Common myeloid progenitor, CD34-positive (primary cell): Measurements from ENCODE around the gene BEND7.
"Not testable (repeated sequence)": the region's sequence is repeated elsewhere in the genome, so short reads cannot be mapped to it uniquely, and the experiment has no call there.

Experiments
- CTCF ChIA-PET: fragments of 350-600 bp; sonication (Branson Sonifier 250); formaldehyde crosslinking; loops from one replicate; lab custom pipeline; 2021; ENCODE audit warnings: antibody characterized with exemption; lab: Charles Lee
- POLR2A ChIA-PET: fragments of 350-600 bp; sonication (Branson Sonifier 250); formaldehyde crosslinking; loops from one replicate; lab custom pipeline; 2021; ENCODE audit warnings: antibody characterized with exemption; lab: Charles Lee
- DNase-seq, 3 donors: peaks; one replicate each; pipeline versions ENCODE4 v3.0.0 to v3.0.0-alpha.2; 2013
- H3K27ac ChIP-seq, 2 experiments: 1 replicate in 1 of 2; 2 replicates in 1 of 2; pipeline ENCODE4 v1.7.0; 2013; ENCODE audit warnings: inconsistent platforms in 2 of 2, low read length in 2 of 2, mild to moderate bottlenecking in 2 of 2, low read depth in 1 of 2, moderate library complexity in 1 of 2; ENCODE audit not compliant: severe bottlenecking in 2 of 2, insufficient read depth in 1 of 2, poor library complexity in 1 of 2
- H3K27me3 ChIP-seq, 5 experiments: replicated peaks in 2 of 5; 1 replicate in 3 of 5; 2 replicates in 2 of 5; pipeline versions ENCODE4 v1.6.1 to v1.7.0; 2013; ENCODE audit warnings: low read length in 4 of 5, mild to moderate bottlenecking in 2 of 5, moderate library complexity in 2 of 5, inconsistent platforms in 1 of 5; ENCODE audit not compliant: insufficient read depth in 5 of 5, control insufficient read depth in 4 of 5
- H3K36me3 ChIP-seq, 4 experiments: 1 replicate in 2 of 4; 2 replicates in 2 of 4; pipeline versions ENCODE4 v1.6.1 to v1.7.0; 2013; ENCODE audit warnings: low read length in 3 of 4, control low read depth in 1 of 4, mild to moderate bottlenecking in 1 of 4; ENCODE audit not compliant: control insufficient read depth in 4 of 4, insufficient read depth in 4 of 4
- H3K4me1 ChIP-seq, 4 experiments: 1 replicate in 3 of 4; 2 replicates in 1 of 4; pipeline versions ENCODE4 v1.6.1 to v1.7.1; 2013; ENCODE audit warnings: low read length in 3 of 4, mild to moderate bottlenecking in 3 of 4, control low read depth in 1 of 4, inconsistent platforms in 1 of 4, moderate library complexity in 1 of 4; ENCODE audit not compliant: control insufficient read depth in 4 of 4, insufficient read depth in 4 of 4; ENCODE audit errors: control extremely low read depth in 1 of 4
- H3K4me3 ChIP-seq, 7 experiments: 1 replicate in 4 of 7; 2 replicates in 3 of 7; pipeline versions ENCODE4 v1.5.1 to v1.7.0; 2013; ENCODE audit warnings: mild to moderate bottlenecking in 7 of 7, low read length in 6 of 7, moderate library complexity in 6 of 7, inconsistent platforms in 2 of 7, low read depth in 2 of 7, control low read depth in 1 of 7; ENCODE audit not compliant: insufficient read depth in 4 of 7, control insufficient read depth in 1 of 7; ENCODE audit errors: extremely low read depth in 1 of 7
- H3K9me3 ChIP-seq, 5 experiments: 1 replicate in 4 of 5; 2 replicates in 1 of 5; pipeline versions ENCODE4 v1.6.1 to v1.7.1; 2013; ENCODE audit warnings: low read length in 4 of 5, mild to moderate bottlenecking in 2 of 5, inconsistent platforms in 1 of 5, low read depth in 1 of 5, moderate library complexity in 1 of 5; ENCODE audit not compliant: control insufficient read depth in 4 of 5, insufficient read depth in 2 of 5; ENCODE audit errors: control extremely low read depth in 1 of 5
- WGBS: methylation state at CpG from one replicate; pipeline ENCODE4 v1.1.5; 2013; ENCODE audit not compliant: insufficient coverage; 5-methylcytosine and 5-hydroxymethylcytosine counted together

BEND7 gene

GRCh38 chr10:13560597-13560996, 31.8 kb upstream of the BEND7 start:
- peaks cover 0 to 2% (median 0%) of the 10 kb centered on the region in 5 experiments for H3K9me3 ChIP-seq
- ChIA-PET CTCF (interaction anchor here (0.6 to 1.1 kb wide), 3 partner anchors 16 to 43 kb away, joined by 3 read pairs; no protein-coding TSS in a partner anchor), POLR2A (no interaction called here)
- no peaks in the 10 kb centered on the region for H3K27me3 ChIP-seq
- H3K4me1 ChIP-seq = peaks cover 7 to 10% (median 9%) of the 10 kb centered on the region in 4 experiments
- H3K4me3 ChIP-seq = no peak overlapping the region
- H3K36me3 ChIP-seq = no peaks in the 10 kb centered on the region
- DNase-seq = no peak
- H3K27ac ChIP-seq = no peak overlapping the region

GRCh38 chr10:13559124-13559700, 30.4 kb upstream of the BEND7 start:
- CTCF ChIA-PET = interaction anchor here (0.7 kb wide), 1 partner anchor 28 kb away, joined by 3 read pairs; the partner anchor contains the start of gene PRPF18
- DNase-seq = no peak
- POLR2A ChIA-PET = no interaction called here
- no CpG with 5 or more reads among the region's 2 CpGs for WGBS
- Histone ChIP-seq H3K36me3 (no peaks in the 10 kb centered on the region), H3K27me3 (no peaks in the 10 kb centered on the region), H3K27ac (no peak overlapping the region), H3K4me1 (peaks cover 7 to 10% (median 9%) of the 10 kb centered on the region in 4 experiments), H3K9me3 (peaks cover 0 to 2% (median 0%) of the 10 kb centered on the region in 5 experiments), H3K4me3 (no peak overlapping the region)

GRCh38 chr10:13555884-13556510, 27.2 kb upstream of the BEND7 start:
- peaks cover 7 to 10% (median 9%) of the 10 kb centered on the region in 4 experiments for H3K4me1 ChIP-seq
- no peaks in the 10 kb centered on the region for H3K27me3 ChIP-seq
- H3K9me3 ChIP-seq = peaks cover 0 to 8% (median 0%) of the 10 kb centered on the region in 5 experiments
- ChIA-PET POLR2A (no interaction called here), CTCF (interaction anchor here (0.7 kb wide), 1 partner anchor 19 kb away, joined by 3 read pairs; no protein-coding TSS in a partner anchor)
- H3K4me3 ChIP-seq = peak overlapping the region in 1 of 7 experiments; percentile 20
- H3K27ac ChIP-seq = no peak overlapping the region
- H3K36me3 ChIP-seq = no peaks in the 10 kb centered on the region
- no peak for DNase-seq
- 95% methylated on average over 2 of the region's 2 CpGs for WGBS

GRCh38 chr10:13550802-13551201, 22.0 kb upstream of the BEND7 start:
- 86% methylated on average over 1 of the region's 2 CpGs for WGBS

GRCh38 chr10:13542533-13542932, 13.7 kb upstream of the BEND7 start:
- no peak for DNase-seq
- ChIA-PET POLR2A (interaction anchor here (0.6 kb wide), 1 partner anchor 33 kb away, joined by 3 read pairs; no protein-coding TSS in a partner anchor), CTCF (no interaction called here)
- Histone ChIP-seq H3K36me3 (no peaks in the 10 kb centered on the region), H3K4me1 (no peaks in the 10 kb centered on the region), H3K9me3 (peaks cover 0 to 2% (median 0%) of the 10 kb centered on the region in 5 experiments), H3K27me3 (peaks cover 0 to 3% (median 0%) of the 10 kb centered on the region in 5 experiments), H3K27ac (no peak overlapping the region), H3K4me3 (no peak overlapping the region)
- 93% methylated on average over 2 of the region's 5 CpGs for WGBS

More at GRCh38 chr10:13550802-13551201, 22.0 kb upstream of the BEND7 start:
- ChIA-PET CTCF (no interaction called here), POLR2A (no interaction called here)
- Histone ChIP-seq H3K27ac (no peak overlapping the region), H3K4me1 (peaks cover 0 to under 1% (median under 1%) of the 10 kb centered on the region in 4 experiments), H3K9me3 (peaks cover 0 to 19% (median 4%) of the 10 kb centered on the region in 5 experiments), H3K4me3 (no peak overlapping the region), H3K36me3 (no peaks in the 10 kb centered on the region), H3K27me3 (no peaks in the 10 kb centered on the region)
- peak in 2 of 3 donors; percentile 62 to 65 for DNase-seq

- H3K9me3 ChIP-seq, H3K4me1 ChIP-seq, DNase-seq, H3K4me3 ChIP-seq, H3K27ac ChIP-seq, H3K36me3 ChIP-seq, H3K27me3 ChIP-seq, POLR2A ChIA-PET: not testable (repeated sequence)
- CTCF ChIA-PET = interaction anchor here (0.9 to 2.6 kb wide), 6 partner anchors 16 to 165 kb away, joined by 3 to 24 read pairs (median 10); no protein-coding TSS in a partner anchor
- 92% methylated on average over 8 of the region's 9 CpGs for WGBS
Observed at GRCh38 chr10:13537985-13538384, 9.2 kb upstream of the BEND7 start.
